ENCODE measurements around the gene CYP27A1.

CYP27A1 gene

DNA sequence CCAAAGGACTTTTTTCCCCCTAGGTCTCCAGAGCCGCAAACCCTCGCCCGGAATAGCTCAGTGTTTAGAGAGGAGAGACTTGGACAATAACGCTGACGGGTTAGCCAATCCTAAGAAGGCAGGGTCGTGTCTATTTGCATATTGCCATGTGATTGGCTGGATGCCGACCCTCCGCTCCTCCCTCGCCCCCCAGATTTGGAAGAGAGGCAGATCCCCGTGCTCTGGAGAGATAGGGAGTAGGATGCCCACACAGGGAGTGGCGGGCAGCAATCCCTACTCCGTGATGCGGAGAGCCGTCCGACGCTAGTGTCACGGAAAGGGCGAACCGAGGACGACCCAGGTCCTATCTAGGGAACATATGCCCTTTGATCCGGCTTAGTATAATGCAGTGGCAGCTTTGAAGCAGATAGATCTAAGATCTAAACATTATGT, 79.0 kb downstream of the CYP27A1 start:
- DNase-seq (ENCODE audit: low spot score in 2 of 2) (no peak), ATAC-seq (replicated peaks; ENCODE audit: extremely low read depth, poor library complexity, severe bottlenecking) (peak; percentile 37)
- H3K36me3 Mint-ChIP-seq (ENCODE audit: insufficient read depth), result no peaks in the 10 kb centered on the region
- peaks cover 91% of the 10 kb centered on the region for H3K27me3 Mint-ChIP-seq
- no peaks in the 10 kb centered on the region for H3K9me3 Mint-ChIP-seq
- H3K27ac Mint-ChIP-seq (ENCODE audit: low read depth), result no peak overlapping the region
- H3K4me3 Mint-ChIP-seq, result peak overlapping the region; percentile 72
- peaks cover 13% of the 10 kb centered on the region for H3K4me1 Mint-ChIP-seq

DNA sequence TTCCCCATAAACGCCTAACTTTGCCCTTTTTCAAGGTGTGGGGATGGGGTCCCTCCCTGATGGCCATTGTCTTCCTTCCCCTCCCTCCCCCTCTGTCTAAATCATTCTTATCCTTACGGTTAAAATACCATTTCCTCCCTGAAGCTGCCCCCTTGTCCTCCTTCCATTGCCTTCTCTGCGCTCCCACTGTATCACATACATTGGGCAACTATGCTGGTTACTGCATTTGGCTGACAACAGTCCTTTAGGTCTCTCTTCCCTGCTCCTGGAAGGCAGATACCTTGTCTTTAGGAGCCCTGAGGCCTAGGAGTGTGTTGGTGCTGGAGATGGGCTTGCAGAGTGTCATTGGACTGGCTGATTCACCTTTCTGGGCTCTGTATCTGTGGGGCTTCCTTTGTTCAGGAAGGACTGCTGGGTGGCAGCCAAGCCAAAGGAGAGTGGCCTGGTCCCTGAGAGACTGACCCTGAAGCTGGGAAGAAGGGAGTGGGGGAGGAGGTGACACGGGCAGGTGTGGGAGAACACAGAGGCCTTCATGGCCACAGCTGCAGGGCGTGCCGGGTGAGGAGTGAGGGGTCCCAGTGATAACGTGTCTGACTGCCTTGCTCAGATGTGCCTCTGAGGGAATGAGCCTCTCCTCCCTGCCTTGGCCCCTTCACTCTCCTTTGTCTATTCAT, 79.8 kb downstream of the CYP27A1 start:
- Mint-ChIP-seq H3K27me3 (peaks cover 90% of the 10 kb centered on the region), H3K27ac (ENCODE audit: low read depth) (no peak overlapping the region), H3K36me3 (ENCODE audit: insufficient read depth) (no peaks in the 10 kb centered on the region), H3K9me3 (no peaks in the 10 kb centered on the region), H3K4me1 (peaks cover 13% of the 10 kb centered on the region), H3K4me3 (no peak overlapping the region)
- no peak for DNase-seq (ENCODE audit: low spot score in 2 of 2)
- ATAC-seq (replicated peaks; ENCODE audit: extremely low read depth, poor library complexity, severe bottlenecking), result no peak

DNA sequence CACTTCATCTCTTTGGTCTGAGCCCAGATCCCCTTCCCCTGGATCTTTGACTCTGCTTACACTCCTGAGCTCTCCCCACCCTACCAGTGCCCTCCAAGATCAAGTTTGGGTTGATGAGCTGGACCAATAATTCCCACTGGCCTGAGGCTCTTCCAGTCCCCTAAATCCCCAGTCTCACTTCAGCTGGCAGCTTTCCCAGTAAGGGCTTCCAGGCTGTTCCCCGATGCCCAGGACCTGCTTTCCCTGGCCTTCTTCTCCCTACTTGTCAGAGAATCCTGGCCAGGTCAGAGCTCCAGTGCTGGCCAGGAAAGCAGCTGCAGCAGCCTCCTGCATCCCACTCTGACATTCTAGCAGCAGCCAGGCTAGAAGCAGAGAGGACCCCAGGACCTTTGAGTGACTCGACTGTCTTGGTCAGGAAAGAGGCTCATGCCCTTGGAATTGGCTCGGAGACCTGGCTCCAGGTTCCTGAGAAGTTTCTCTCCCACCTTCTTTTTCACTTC, 81.1 kb downstream of the CYP27A1 start:
- Mint-ChIP-seq H3K27me3 (peaks cover 83% of the 10 kb centered on the region), H3K4me3 (no peak overlapping the region), H3K27ac (ENCODE audit: low read depth) (no peak overlapping the region), H3K9me3 (no peaks in the 10 kb centered on the region), H3K36me3 (ENCODE audit: insufficient read depth) (no peaks in the 10 kb centered on the region), H3K4me1 (peaks cover 13% of the 10 kb centered on the region)
- DNase-seq (ENCODE audit: low spot score in 2 of 2) (no peak), ATAC-seq (replicated peaks; ENCODE audit: extremely low read depth, poor library complexity, severe bottlenecking) (no peak)
